ENCODE measurements around the gene UNC45A. TPM values are rescaled to one million over a fixed set of nuclear protein-coding genes. Genes with fewer than 3 reads are reported as not detected.
"Not testable (repeated sequence)": the region's sequence is repeated elsewhere in the genome, so short reads cannot be mapped to it uniquely, and the experiment has no call there.

UNC45A gene
- total RNA-seq, 1 donor from 2014 or later = 24.4 TPM

GRCh38 chr15:90915216-90915807 lies 19.8 kb upstream of the UNC45A start:
- intact Hi-C loops (cut with micrococcal nuclease) = no loop called here
- ATAC-seq = peak; percentile 6
- DNase-seq = no peak

- peak; percentile 50 for ATAC-seq
- intact Hi-C loops (cut with micrococcal nuclease) = no loop called here
- DNase-seq = peak; percentile 82
Measured at GRCh38 chr15:90915808-90916440, 19.2 kb upstream of the UNC45A start.

- DNase-seq = no peak
- no peak for ATAC-seq
- intact Hi-C loops (cut with micrococcal nuclease) = no loop called here
Measured at GRCh38 chr15:90916461-90916860, 18.6 kb upstream of the UNC45A start.

GRCh38 chr15:90917569-90917968 lies 17.5 kb upstream of the UNC45A start:
- DNase-seq (no peak), ATAC-seq (no peak)
- intact Hi-C loops (cut with micrococcal nuclease) = no loop called here

- ATAC-seq = peak; percentile 2
- DNase-seq = no peak
Measured at GRCh38 chr15:90918034-90918788, 16.9 kb upstream of the UNC45A start.

GRCh38 chr15:90918835-90919234 lies 16.2 kb upstream of the UNC45A start:
- DNase-seq (no peak), ATAC-seq (peak; percentile 73)
- intact Hi-C loops (cut with micrococcal nuclease) = no loop called here

More at GRCh38 chr15:90918034-90918788, 16.9 kb upstream of the UNC45A start:
- intact Hi-C loops (cut with micrococcal nuclease) = no loop called here

- ATAC-seq (no peak), DNase-seq (no peak)
- intact Hi-C loops (cut with micrococcal nuclease) = no loop called here
Measured at GRCh38 chr15:90921887-90922286, 13.2 kb upstream of the UNC45A start.

GRCh38 chr15:90922712-90923322 lies 12.3 kb upstream of the UNC45A start:
- ATAC-seq; intact Hi-C loops (cut with micrococcal nuclease): not testable (repeated sequence)
- DNase-seq = peak; percentile 9

- no peak for ATAC-seq
- DNase-seq = no peak
- intact Hi-C loops (cut with micrococcal nuclease) = no loop called here
Measured at GRCh38 chr15:90924375-90924774, 10.7 kb upstream of the UNC45A start.

GRCh38 chr15:90926766-90927165 lies 8.3 kb upstream of the UNC45A start:
- intact Hi-C loops (cut with micrococcal nuclease) = not testable (repeated sequence)

GRCh38 chr15:90928106-90928505 lies 7.0 kb upstream of the UNC45A start:
- intact Hi-C loops (cut with micrococcal nuclease); DNase-seq; ATAC-seq: not testable (repeated sequence)

More at GRCh38 chr15:90926766-90927165, 8.3 kb upstream of the UNC45A start:
- peak; percentile 9 for DNase-seq
- not testable (repeated sequence) for ATAC-seq

- DNase-seq = no peak
- ATAC-seq = no peak
- intact Hi-C loops (cut with micrococcal nuclease) = no loop called here
Measured at GRCh38 chr15:90929246-90930019, 5.7 kb upstream of the UNC45A start.

GRCh38 chr15:90930861-90931574 lies 4.1 kb upstream of the UNC45A start:
- DNase-seq = no peak
- no peak for ATAC-seq
- intact Hi-C loops (cut with micrococcal nuclease) = no loop called here

- no peak for DNase-seq
- intact Hi-C loops (cut with micrococcal nuclease) = no loop called here
- ATAC-seq = no peak
Measured at GRCh38 chr15:90931575-90931827, 3.6 kb upstream of the UNC45A start.

- ATAC-seq (peak; percentile 68), DNase-seq (peak; percentile 96)
- intact Hi-C loops (cut with micrococcal nuclease) = no loop called here
Measured at GRCh38 chr15:90931828-90932659, 3.0 kb upstream of the UNC45A start, which contains the start of gene HDDC3. Gene HDDC3, minus strand, starts transcription at chr15:90932549. Its CDS starts 9 bp downstream, at chr15:90932540.

- intact Hi-C loops (cut with micrococcal nuclease) = no loop called here
- DNase-seq (no peak), ATAC-seq (no peak)
Measured at GRCh38 chr15:90932660-90932991, 2.5 kb upstream of the UNC45A start.

- intact Hi-C loops (cut with micrococcal nuclease) = no loop called here
- ATAC-seq = no peak
- no peak for DNase-seq
Measured at GRCh38 chr15:90933301-90933700, 1.8 kb upstream of the UNC45A start.
